HG02981 (cell line): ENCODE measurements around the gene NPC2.

Experiments
- ATAC-seq: cut with Tn5 transposase; IDR thresholded peaks from one replicate; pipeline ENCODE4 v1.9.1; 2021; ENCODE audit warnings: mild to moderate bottlenecking, moderate library complexity; ENCODE audit not compliant: unreplicated experiment

NPC2 gene

DNA sequence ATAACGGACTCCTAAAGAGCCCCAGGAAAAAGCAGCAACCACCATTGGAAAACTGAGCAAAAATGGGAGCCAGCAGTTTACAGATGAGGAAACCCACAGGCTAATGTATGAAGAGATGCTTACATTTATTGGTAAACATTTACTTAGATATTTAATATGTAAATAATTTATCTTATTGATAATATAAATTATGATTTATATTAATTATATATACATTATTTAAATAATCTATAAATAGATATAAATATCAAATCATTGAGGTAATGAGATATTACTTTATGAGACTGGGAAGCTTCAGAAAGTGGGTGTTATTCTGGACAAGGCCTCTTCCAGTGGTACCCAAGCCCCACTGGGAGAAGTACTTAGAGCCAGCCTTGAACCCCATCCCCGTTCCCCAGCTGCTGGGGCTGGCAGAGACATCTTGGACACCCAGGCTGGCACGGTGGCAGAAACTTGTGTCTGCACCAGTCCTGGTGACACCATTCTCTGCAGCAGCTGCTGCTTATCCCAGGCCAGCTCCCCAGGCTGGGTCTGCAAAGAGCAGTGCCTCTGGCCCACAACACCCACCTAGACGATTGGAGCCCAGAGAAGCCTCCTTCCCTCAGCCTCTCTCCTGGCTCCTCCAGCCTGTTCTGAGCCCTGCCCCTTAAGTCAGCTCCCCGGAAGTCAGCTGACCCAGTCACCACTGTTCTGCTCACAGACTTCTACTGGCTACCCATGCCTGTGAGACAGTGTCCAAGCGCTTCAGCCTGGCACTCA lies 26.4 kb upstream of the NPC2 start:
- ATAC-seq, result no peak

- ATAC-seq, result no peak
These were observed 25.1 kb upstream of the NPC2 start for GRCh38 chr14:74518221-74518620.

- ATAC-seq, result no peak
These were observed 24.6 kb upstream of the NPC2 start for GRCh38 chr14:74517731-74518130.

DNA sequence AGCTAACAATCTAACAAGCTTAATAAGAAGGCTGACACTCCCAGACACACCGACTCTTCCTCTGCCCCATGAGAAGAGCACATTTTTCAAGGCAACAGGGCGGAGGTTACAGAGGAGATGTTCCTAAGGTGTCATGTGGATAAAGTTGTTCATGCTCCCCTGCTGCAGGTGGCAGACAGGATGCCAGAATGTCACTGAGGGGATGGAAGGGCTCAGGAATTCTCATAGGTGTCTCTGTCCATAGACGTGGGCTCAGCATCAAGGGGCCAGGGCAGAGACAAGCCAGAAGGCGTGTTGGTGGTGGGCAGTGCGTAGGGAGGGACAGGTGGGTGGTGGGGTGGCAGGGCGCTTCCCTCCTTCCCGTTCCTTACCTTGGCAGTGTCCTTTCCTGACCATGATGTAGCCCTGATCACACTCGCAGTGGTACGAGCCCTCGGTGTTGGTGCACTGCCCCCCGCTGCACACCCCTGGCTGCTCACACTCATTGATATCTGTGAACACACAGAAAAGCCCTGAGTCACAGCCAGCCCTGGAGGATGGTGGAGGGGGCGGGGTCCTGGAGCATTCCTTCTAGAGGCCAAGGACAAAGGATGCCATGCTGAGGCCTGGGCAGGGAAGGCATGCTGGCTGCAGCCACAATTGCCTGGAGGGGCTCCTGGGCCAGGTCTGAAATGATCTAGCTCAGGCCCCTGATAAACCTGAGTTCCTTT lies 23.5 kb upstream of the NPC2 start:
- no peak for ATAC-seq

- ATAC-seq, result no peak
These were observed 22.8 kb upstream of the NPC2 start for GRCh38 chr14:74515891-74516412.

DNA sequence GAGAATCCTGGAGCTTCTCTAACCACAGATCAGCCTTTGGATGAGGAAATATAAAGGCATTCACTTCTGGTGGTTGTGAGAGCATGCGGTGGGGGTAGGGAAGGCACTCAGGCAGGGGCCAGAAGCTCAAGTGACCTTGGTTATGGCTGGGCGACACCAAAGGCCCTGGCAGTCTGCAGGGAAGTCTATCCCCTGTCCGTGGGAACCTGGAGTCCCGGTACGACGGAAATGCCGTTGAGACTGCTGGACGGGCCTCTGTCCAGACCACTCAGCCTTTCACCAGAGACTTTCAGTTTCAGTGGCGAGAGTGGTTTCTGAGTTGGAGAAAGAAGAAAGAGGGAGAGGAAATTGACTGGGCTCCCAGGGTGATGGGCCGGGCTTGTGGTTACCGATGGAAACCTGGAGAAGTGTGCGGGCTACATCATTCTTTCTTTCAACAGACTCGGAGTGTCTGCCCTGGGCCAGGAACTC lies 21.4 kb upstream of the NPC2 start:
- no peak for ATAC-seq

DNA sequence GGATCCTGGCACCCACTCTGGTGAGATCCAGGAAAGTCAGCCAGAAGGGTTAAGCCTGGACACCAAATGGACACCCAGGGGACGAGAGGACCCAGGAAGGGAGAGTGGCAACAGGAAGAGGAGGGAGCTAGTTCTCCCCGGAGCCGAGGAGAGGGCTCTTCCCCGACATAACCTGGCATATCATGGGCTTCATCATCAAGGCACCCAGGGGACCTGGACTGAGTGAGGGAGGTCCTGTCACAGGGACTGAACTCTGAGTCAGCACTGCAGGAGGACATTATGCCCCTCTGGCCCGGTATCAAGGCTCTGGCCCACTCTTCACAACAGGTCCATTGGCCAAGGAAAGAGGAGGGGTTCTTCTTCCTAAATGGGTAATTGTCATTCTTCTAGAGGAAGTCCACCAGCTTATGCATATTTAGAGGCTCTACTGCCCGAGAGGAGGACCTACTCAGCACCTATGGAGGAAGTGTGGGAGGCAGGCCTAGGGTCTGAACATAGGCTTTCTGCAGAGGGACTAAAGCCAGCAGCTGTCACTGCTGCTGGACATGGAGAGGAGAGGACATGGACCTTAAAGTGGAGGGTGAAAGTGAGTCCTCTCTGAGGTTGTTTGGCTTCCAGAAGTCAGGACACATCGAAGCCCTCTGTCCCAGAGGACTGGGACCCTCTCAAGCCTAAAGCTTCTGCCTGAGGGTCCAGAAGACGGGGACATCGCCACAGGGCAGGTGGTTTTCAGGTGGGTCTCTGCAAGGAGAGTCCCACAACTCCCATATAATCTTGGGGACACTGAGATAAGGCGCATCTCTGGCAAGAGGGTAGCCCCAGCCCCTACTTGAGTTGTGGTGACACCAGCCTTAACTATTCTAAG lies 19.1 kb upstream of the NPC2 start:
- no peak for ATAC-seq

DNA sequence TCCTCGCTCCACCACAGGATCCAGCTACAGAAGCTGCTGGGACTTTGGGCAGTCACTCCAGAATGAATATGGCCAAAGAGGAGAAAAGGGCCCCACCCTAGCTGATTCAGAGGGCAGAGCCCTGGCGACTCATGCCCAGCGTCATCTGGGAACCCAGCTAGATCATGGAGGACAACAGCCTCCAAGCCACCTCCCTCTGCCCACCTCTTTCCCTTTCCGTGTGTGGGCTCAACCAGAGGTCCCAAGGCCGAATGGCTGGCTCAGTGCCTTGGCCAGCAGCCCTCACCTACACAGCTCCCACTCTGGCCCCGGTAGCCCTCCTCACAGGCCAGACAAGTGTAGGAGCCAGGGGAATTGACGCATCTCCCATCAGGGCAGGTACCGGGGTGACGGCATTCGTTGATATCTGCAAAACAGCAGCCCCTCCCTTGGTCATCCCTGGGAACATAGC lies 17.9 kb upstream of the NPC2 start:
- no peak for ATAC-seq

DNA sequence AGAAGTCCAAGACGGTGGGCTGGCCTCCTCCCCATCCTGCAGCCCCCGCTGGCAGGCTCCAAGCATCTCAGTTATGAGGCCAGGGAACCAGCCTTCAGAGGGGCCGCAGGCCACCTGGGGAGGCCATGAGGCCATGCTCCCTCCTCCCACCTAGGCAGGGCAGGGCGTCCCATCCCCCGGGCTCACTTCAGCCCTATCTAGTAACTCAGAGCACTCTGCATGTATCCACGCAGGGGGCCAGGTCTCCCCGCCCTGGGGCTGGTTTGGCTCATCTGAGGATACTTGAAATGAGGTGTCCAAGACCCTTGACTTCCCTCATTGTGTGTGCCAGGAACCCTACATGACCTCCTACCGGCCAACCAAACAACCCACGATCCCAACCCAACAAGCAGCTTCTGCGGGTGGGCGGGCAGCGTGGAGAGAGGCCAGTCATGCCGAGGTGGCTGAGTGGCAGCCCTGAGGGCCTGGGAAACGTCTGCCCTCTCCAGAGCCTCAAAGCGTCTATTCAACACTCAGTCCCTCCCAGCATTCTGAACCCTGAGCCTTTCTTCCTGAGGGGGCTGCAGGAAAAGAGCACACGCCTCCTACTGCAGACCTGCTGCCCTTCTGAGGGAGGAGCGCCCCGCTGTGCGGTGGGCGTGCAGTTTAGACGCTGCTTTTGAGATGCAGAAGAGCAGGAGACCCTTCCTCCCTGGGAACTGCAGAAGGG lies 17.3 kb upstream of the NPC2 start:
- ATAC-seq, result no peak

DNA sequence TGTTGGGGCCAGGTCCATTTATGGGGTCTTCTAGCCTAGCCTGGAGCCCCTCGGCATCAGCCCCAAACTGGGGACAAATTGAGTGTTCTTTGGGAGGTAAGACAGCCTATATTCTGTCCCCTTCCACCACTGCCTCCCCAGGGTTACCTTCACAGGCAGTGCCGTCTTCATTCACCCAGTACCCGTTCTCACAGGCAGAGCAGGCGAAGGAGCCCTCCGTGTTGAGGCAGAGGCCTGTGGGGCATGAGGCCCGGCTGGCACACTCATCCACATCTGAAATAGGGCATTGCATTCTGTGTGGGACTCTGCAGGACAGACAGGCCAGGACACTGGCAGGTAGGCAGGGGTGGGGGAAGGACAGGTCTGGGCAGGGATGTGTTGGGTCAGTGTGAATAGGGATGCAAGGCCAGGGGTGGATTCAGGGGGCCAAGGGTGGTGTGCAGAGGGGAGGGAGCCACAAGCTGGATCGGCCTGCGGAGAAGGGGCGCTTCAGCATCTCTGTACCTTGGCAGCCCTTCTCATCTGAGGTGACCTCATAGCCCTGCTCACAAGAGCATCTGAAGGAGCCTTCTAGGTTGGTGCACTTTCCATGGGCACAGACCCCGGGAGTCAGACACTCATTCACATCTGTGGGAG lies 16.6 kb upstream of the NPC2 start:
- no peak for ATAC-seq

GRCh38 chr14:74508844-74509428 lies 15.8 kb upstream of the NPC2 start:
- ATAC-seq, result no peak

DNA sequence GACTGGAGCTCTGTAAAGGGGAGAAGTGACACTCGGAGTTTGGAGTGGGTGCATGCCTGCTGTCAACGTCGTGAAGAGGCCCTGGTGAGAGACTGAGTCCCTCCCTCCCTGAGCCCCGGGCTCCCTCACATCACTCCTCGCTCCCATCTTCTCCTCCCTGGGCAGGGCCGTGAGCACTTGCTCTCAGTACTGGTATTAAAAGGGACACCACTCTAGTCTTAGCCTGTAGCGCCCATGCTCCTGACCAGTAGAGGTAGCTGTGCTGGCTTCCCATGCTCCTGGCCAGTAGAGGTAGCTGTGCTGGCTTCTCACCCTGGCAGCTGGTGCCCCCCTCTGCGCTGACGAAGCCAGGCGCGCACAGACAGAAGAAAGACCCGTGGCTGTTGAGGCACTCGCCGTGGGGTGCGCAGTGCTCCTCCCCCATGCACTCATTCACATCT lies 15.2 kb upstream of the NPC2 start:
- no peak for ATAC-seq

DNA sequence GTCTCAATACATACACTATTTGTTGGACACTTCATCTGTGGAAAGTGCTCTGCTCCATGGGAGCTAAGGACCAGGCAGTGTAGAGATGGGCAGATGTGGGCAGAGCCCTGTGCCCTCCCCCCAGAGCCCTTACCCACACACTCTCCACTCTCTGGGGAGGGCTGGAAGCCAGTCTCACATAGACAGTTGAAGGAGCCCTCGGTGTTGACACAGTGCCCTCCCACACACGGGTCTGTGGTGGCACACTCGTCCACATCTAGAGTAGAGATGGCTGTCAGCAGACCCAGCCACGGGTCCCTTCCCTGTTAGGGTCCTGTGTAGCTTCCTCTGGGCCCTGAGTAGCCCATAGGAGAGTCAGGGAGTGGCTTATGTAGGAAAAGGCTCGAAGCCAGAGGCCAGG lies 14.7 kb upstream of the NPC2 start:
- ATAC-seq, result no peak

- no peak for ATAC-seq
These were observed 14.0 kb upstream of the NPC2 start for GRCh38 chr14:74507085-74507484.

DNA sequence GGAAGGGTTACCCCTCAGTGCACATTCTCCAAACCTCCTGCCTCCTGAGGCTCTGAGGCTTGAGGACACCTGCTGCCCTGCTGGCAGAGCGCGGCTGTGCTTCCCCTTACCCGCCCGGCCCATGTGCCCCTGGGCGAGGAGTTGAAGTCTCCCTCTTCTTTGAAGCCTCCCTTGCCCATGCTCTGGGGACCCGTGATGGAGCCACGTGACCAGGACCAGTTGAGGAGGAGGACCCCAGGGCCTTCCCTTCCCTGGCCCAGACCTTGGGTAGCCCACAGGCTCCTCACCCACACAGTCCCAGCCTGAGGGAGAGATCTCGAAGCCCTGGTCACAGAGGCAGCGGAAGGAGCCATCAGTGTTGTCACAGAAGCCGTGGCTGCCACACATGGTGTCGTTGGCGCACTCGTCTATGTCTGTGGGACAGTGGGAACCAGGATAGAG lies 13.3 kb upstream of the NPC2 start:
- ATAC-seq, result no peak

GRCh38 chr14:74505831-74506230 lies 12.7 kb upstream of the NPC2 start:
- ATAC-seq, result no peak

- ATAC-seq, result no peak
These were observed 12.0 kb upstream of the NPC2 start for GRCh38 chr14:74504874-74505720.

DNA sequence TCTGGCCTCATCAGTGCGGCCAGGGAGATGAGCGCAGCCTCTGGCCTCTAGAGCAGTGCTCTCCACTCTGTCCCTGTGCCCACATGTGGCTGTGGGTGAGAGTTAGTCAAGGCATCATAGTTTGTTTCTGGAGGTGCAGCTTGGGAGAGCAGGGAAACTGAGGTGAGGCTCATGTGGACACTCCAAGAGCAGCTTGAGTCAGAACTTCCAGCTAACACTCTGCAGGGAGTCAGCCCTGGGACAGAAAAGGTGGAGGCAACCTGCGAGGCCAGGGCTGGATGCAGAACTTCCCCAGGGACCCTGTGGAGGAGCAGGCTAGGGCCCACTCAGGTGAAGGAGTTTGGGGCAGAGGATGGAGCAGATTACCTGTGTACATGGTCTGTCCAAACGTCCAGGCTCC lies 11.3 kb upstream of the NPC2 start:
- ATAC-seq, result no peak

DNA sequence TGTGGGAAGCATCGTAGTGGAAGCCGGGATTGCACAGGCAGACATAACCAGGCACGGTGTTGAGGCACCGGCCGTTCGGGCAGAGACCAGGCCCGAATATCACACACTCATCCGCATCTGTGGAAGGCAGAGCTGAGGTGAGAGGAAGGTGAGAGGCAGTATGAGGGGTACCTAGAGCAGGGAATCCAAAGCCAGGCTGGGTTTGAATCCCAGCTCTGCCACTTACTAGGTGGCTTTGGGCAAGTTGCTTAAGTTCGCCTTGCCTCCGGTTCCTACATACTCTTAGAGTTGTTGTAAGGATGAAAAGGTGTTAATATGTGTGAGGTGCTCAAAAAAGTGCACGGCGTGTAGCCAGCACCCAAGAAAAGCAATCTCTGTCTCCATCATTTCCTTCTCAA lies 10.8 kb upstream of the NPC2 start:
- ATAC-seq, result no peak
